HG03103 (cell line): ENCODE data around the gene CAMK2D.

Experiments used
- ATAC-seq: cut with Tn5 transposase; IDR thresholded peaks from one replicate; pipeline ENCODE4 v1.9.1; 2021; ENCODE audit warnings: low read depth; ENCODE audit not compliant: unreplicated experiment

Gene CAMK2D

GRCh38 chr4:113579360-113579759 is 182.2 kb downstream of the CAMK2D start:
- no peak for ATAC-seq

GRCh38 chr4:113576947-113577678 is 184.4 kb downstream of the CAMK2D start:
- no peak for ATAC-seq

- no peak for ATAC-seq
Observed at GRCh38 chr4:113575401-113575800, 186.1 kb downstream of the CAMK2D start.

- ATAC-seq: no peak
Observed at GRCh38 chr4:113574636-113575103, 186.9 kb downstream of the CAMK2D start.

GRCh38 chr4:113572620-113573019 is 188.9 kb downstream of the CAMK2D start:
- no peak for ATAC-seq

GRCh38 chr4:113566015-113566795 is 195.3 kb downstream of the CAMK2D start:
- no peak for ATAC-seq

- ATAC-seq: no peak
Observed at GRCh38 chr4:113565702-113566012, 195.9 kb downstream of the CAMK2D start.

- peak; percentile 8 for ATAC-seq
Observed at GRCh38 chr4:113564493-113564892, 197.0 kb downstream of the CAMK2D start.

GRCh38 chr4:113563691-113564378 is 197.7 kb downstream of the CAMK2D start:
- ATAC-seq: no peak

GRCh38 chr4:113561758-113562157 is 199.8 kb downstream of the CAMK2D start:
- ATAC-seq: no peak

GRCh38 chr4:113561092-113561491 is 200.4 kb downstream of the CAMK2D start:
- no peak for ATAC-seq

GRCh38 chr4:113560579-113560978 is 201.0 kb downstream of the CAMK2D start:
- ATAC-seq: no peak

- ATAC-seq: no peak
Observed at GRCh38 chr4:113559947-113560346, 201.6 kb downstream of the CAMK2D start.

GRCh38 chr4:113556382-113557134 is 205.0 kb downstream of the CAMK2D start:
- no peak for ATAC-seq

GRCh38 chr4:113555868-113556267 is 205.7 kb downstream of the CAMK2D start:
- ATAC-seq: no peak

GRCh38 chr4:113553082-113553481 is 208.5 kb downstream of the CAMK2D start:
- no peak for ATAC-seq

- ATAC-seq: no peak
Observed at GRCh38 chr4:113550510-113550909, 211.0 kb downstream of the CAMK2D start.

GRCh38 chr4:113548303-113548702 is 213.2 kb downstream of the CAMK2D start:
- ATAC-seq: no peak

- ATAC-seq: peak; percentile 99
Observed at GRCh38 chr4:113547487-113548042, 214.0 kb downstream of the CAMK2D start.

GRCh38 chr4:113541933-113542332 is 219.6 kb downstream of the CAMK2D start:
- ATAC-seq: no peak
